ENCODE results near the gene ITM2B. TPM values are rescaled to one million over a fixed set of nuclear protein-coding genes. Genes with fewer than 3 reads are reported as not detected.

The ITM2B gene
- total RNA-seq, 1 donor from 2014 or later = 196 TPM

GRCh38 chr13:48220592-48220980, 12.4 kb upstream of the ITM2B start:
- peaks cover 2% of the 10 kb centered on the region for H3K27me3 Mint-ChIP-seq
- no peak for DNase-seq (ENCODE audit: low spot score, unreplicated experiment)

GRCh38 chr13:48220981-48221685, 11.9 kb upstream of the ITM2B start:
- H3K9me3 Mint-ChIP-seq (ENCODE audit: low read depth) = peaks cover 5% of the 10 kb centered on the region
- no peaks in the 10 kb centered on the region for H3K36me3 Mint-ChIP-seq (ENCODE audit: insufficient read depth)
- peaks cover 2% of the 10 kb centered on the region for H3K27me3 Mint-ChIP-seq
- no peak overlapping the region for H3K27ac Mint-ChIP-seq
- H3K4me3 Mint-ChIP-seq (ENCODE audit: low read depth) = no peak overlapping the region
- no peak for TF ChIP-seq CTCF (IDR thresholded peaks at IDR 0.05; ENCODE audit: unreplicated experiment)
- no peak for DNase-seq (ENCODE audit: low spot score, unreplicated experiment)
- no peaks in the 10 kb centered on the region for H3K4me1 Mint-ChIP-seq (ENCODE audit: low read depth)

More at GRCh38 chr13:48220592-48220980, 12.4 kb upstream of the ITM2B start:
- no peak for TF ChIP-seq CTCF (IDR thresholded peaks at IDR 0.05; ENCODE audit: unreplicated experiment)
- H3K9me3 Mint-ChIP-seq (ENCODE audit: low read depth) = peaks cover 8% of the 10 kb centered on the region
- H3K36me3 Mint-ChIP-seq (ENCODE audit: insufficient read depth) = no peaks in the 10 kb centered on the region
- no peak overlapping the region for H3K4me3 Mint-ChIP-seq (ENCODE audit: low read depth)
- H3K27ac Mint-ChIP-seq = no peak overlapping the region
- H3K4me1 Mint-ChIP-seq (ENCODE audit: low read depth) = no peaks in the 10 kb centered on the region

- no peak overlapping the region for H3K27ac Mint-ChIP-seq
- no peak overlapping the region for H3K4me3 Mint-ChIP-seq (ENCODE audit: low read depth)
- no peaks in the 10 kb centered on the region for H3K36me3 Mint-ChIP-seq (ENCODE audit: insufficient read depth)
- peaks cover 5% of the 10 kb centered on the region for H3K9me3 Mint-ChIP-seq (ENCODE audit: low read depth)
- DNase-seq (ENCODE audit: low spot score, unreplicated experiment) = no peak
- TF ChIP-seq CTCF (IDR thresholded peaks at IDR 0.05; ENCODE audit: unreplicated experiment) = no peak
- no peaks in the 10 kb centered on the region for H3K4me1 Mint-ChIP-seq (ENCODE audit: low read depth)
- H3K27me3 Mint-ChIP-seq = peaks cover 2% of the 10 kb centered on the region
These were observed 11.3 kb upstream of the ITM2B start for GRCh38 chr13:48221686-48222187.

- DNase-seq (ENCODE audit: low spot score, unreplicated experiment) = no peak
- Mint-ChIP-seq H3K27ac (no peak overlapping the region), H3K27me3 (peaks cover 3% of the 10 kb centered on the region), H3K36me3 (ENCODE audit: insufficient read depth) (no peaks in the 10 kb centered on the region), H3K4me1 (ENCODE audit: low read depth) (no peaks in the 10 kb centered on the region), H3K4me3 (ENCODE audit: low read depth) (no peak overlapping the region), H3K9me3 (ENCODE audit: low read depth) (no peaks in the 10 kb centered on the region)
- TF ChIP-seq CTCF (IDR thresholded peaks at IDR 0.05; ENCODE audit: unreplicated experiment) = no peak
These were observed 10.4 kb upstream of the ITM2B start for GRCh38 chr13:48222358-48223301.

GRCh38 chr13:48224701-48225100, 8.3 kb upstream of the ITM2B start:
- H3K4me3 Mint-ChIP-seq (ENCODE audit: low read depth) = no peak overlapping the region
- no peak overlapping the region for H3K27ac Mint-ChIP-seq

More at GRCh38 chr13:48224701-48225100, 8.3 kb upstream of the ITM2B start:
- Mint-ChIP-seq H3K27me3 (peaks cover 6% of the 10 kb centered on the region), H3K9me3 (ENCODE audit: low read depth) (no peaks in the 10 kb centered on the region), H3K4me1 (ENCODE audit: low read depth) (no peaks in the 10 kb centered on the region), H3K36me3 (ENCODE audit: insufficient read depth) (no peaks in the 10 kb centered on the region)
- no peak for TF ChIP-seq CTCF (IDR thresholded peaks at IDR 0.05; ENCODE audit: unreplicated experiment)
- no peak for DNase-seq (ENCODE audit: low spot score, unreplicated experiment)

Data from progenitor cell of endocrine pancreas (in vitro differentiated cells).